NT2/D1 (cell line): ENCODE results near the gene BMI1.

Experiments used
- SUZ12 ChIP-seq: IDR thresholded peaks from 2 replicates; pipeline ENCODE4 v1.6.1; 2011; ENCODE audit not compliant: insufficient read length, insufficient read depth; ENCODE audit errors: extremely low read depth
- ZNF274 ChIP-seq: IDR thresholded peaks from 2 replicates; pipeline ENCODE4 v1.6.1; 2011; ENCODE audit warnings: mild to moderate bottlenecking, low read depth, low read length

DNA sequence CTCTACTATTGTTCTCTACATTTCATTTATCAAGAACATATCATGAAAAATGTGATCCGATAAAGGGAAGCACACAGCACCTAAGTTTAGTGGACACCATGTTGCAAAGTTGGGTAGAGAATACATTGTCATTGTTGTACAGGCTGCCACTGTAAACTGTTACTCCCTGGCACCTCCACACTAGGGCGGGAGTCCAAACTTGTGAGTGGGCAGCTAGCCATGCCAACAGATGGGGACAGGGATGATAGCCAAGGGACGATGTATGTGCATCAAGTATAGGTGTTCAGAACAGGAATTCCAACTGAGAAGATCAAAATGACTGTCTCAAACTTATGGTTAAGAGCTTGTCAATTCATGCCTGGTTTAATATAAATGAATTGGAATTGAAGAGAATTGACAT is 35.8 kb upstream of the BMI1 start:
- TF ChIP-seq ZNF274 (no peak), SUZ12 (no peak)
